HepG2 (cell line): Measurements from ENCODE around the gene STARD13. TPM values are rescaled to one million over a fixed set of nuclear protein-coding genes. Genes with fewer than 3 reads are reported as not detected.

Experiments
- ATAC-seq: fragments of 200-7000 bp; cut with Tn5 transposase; 3 replicates; pipeline ENCODE4 v1.9.1; 2020; ENCODE audit warnings: mild to moderate bottlenecking, moderate library complexity
- BruUV-seq: library from RNA; stranded (reverse); fragments of 400-500 nt; replicated peaks from 2 replicates; lab custom pipeline; 2021; lab: Mats Ljungman, UMichigan
- CTCF ChIA-PET: fragments of 300-600 bp; formaldehyde crosslinking; extraction: SDS; loops from one replicate; lab custom pipeline; 2021; ENCODE audit warnings: low total read pairs, inconsistent platforms, low intra/inter-chr PET ratio; lab: Yijun Ruan, JAX
- POLR2A ChIA-PET: fragments of 350-600 bp; sonication (Branson Sonifier 250); formaldehyde crosslinking; loops from one replicate; lab custom pipeline; 2020; ENCODE audit warnings: antibody characterized with exemption, inconsistent platforms; lab: Yijun Ruan, JAX
- DNase-seq: peaks from one replicate; pipeline ENCODE4 v3.0.0-alpha.2; 2015; ENCODE audit warnings: low spot score
- FAIRE-seq: peaks from 3 replicates; lab custom pipeline; 2011; peaks lifted over from hg19 to GRCh38; lab: Jason Lieb, UNC
- H2AFZ ChIP-seq: one replicate; pipeline ENCODE4 v1.6.1; 2011; ENCODE audit warnings: low read length, inconsistent platforms
- H3K27ac ChIP-seq: fragments of 300-600 bp; 3 replicates; pipeline ENCODE4 v1.8.0; 2011; ENCODE audit warnings: mixed run types, mild to moderate bottlenecking, mixed read lengths, low read length, inconsistent platforms; ENCODE audit not compliant: insufficient read depth; ENCODE audit errors: extremely low read length
- H3K27me3 ChIP-seq, 2 experiments: fragments of 200-600 bp in 1 of 2; 2 replicates in 1 of 2; 3 replicates in 1 of 2; pipeline versions ENCODE4 v1.6.0 to v1.8.0; 2011; ENCODE audit warnings: low read length in 2 of 2, mild to moderate bottlenecking in 2 of 2, moderate library complexity in 2 of 2, inconsistent platforms in 1 of 2; ENCODE audit not compliant: insufficient read depth in 2 of 2, control insufficient read depth in 1 of 2
- H3K36me3 ChIP-seq, 2 experiments: fragments of 200-600 bp in 1 of 2; replicated peaks in 1 of 2; 2 replicates in 1 of 2; 3 replicates in 1 of 2; pipeline versions ENCODE4 v1.5.1 to v1.8.0; 2011; ENCODE audit warnings: low read length in 2 of 2, inconsistent platforms in 1 of 2; ENCODE audit not compliant: insufficient read depth in 2 of 2, control insufficient read depth in 1 of 2
- H3K4me1 ChIP-seq: 2 replicates; pipeline ENCODE4 v1.5.1; 2012; ENCODE audit warnings: low read length, inconsistent platforms; ENCODE audit not compliant: insufficient read depth
- H3K4me2 ChIP-seq: 2 replicates; pipeline ENCODE4 v1.6.0; 2011; ENCODE audit warnings: low read depth, low read length, inconsistent platforms
- H3K4me3 ChIP-seq, 3 experiments: fragments of 200-600 bp in 1 of 3; sonication (generic), shearing (Covaris generic) in 1 of 3; replicated peaks in 1 of 3; 2 replicates each; pipeline ENCODE4 v1.5.1; 2011 to 2016; ENCODE audit warnings: low read length in 3 of 3, inconsistent platforms in 2 of 3, low read depth in 2 of 3, mild to moderate bottlenecking in 2 of 3, control low read depth in 1 of 3, mixed read lengths in 1 of 3; ENCODE audit not compliant: insufficient read depth in 1 of 3
- H3K79me2 ChIP-seq: one replicate; pipeline ENCODE4 v1.6.1; 2011; ENCODE audit warnings: low read length, inconsistent platforms; ENCODE audit not compliant: insufficient read depth
- H3K9ac ChIP-seq: 2 replicates; pipeline ENCODE4 v1.6.0; 2011; ENCODE audit warnings: mild to moderate bottlenecking, low read depth, low read length, inconsistent platforms; ENCODE audit not compliant: insufficient read depth
- H3K9me3 ChIP-seq: 2 replicates; pipeline ENCODE4 v1.5.1; 2012; ENCODE audit warnings: mild to moderate bottlenecking, low read length
- H4K20me1 ChIP-seq: 2 replicates; pipeline ENCODE4 v1.6.0; 2011; ENCODE audit warnings: inconsistent platforms, mild to moderate bottlenecking, low read length, moderate library complexity; ENCODE audit not compliant: insufficient read depth
- ETV5 ChIP-seq: IDR thresholded peaks from 2 replicates; pipeline ENCODE4 v1.6.1; 2018; ENCODE audit warnings: missing biosample characterization, missing genetic modification reagents, inconsistent platforms, borderline replicate concordance
- GTF2F1 ChIP-seq: fragments of 150-350 bp; IDR thresholded peaks from 2 replicates; pipeline ENCODE4 v1.6.1; 2014; ENCODE audit warnings: low read length
- HHEX ChIP-seq: IDR thresholded peaks from 2 replicates; pipeline ENCODE4 v1.6.1; 2016; ENCODE audit warnings: control low read depth
- KDM3A ChIP-seq: IDR thresholded peaks from 2 replicates; pipeline ENCODE4 v1.6.1; 2018; ENCODE audit warnings: low read depth, missing compliant biosample characterization
- MAFF ChIP-seq: IDR thresholded peaks from 2 replicates; pipeline ENCODE4 v1.6.1; 2011; ENCODE audit warnings: low read depth, low read length, improper control_type of control experiment
- MXD3 ChIP-seq: IDR thresholded peaks from 2 replicates; pipeline ENCODE4 v1.6.1; 2016; ENCODE audit warnings: mild to moderate bottlenecking, missing biosample characterization, missing genetic modification reagents
- NCOA1 ChIP-seq: sonication (generic); formaldehyde crosslinking; IDR thresholded peaks from 2 replicates; pipeline ENCODE4 v1.9.0; 2021; ENCODE audit warnings: missing genetic modification reagents
- NFRKB ChIP-seq: fragments of 450-650 bp; IDR thresholded peaks from 2 replicates; pipeline ENCODE4 v1.6.1; 2017
- NR2F1 ChIP-seq, 2 experiments: fragments of 450-650 bp in 1 of 2; formaldehyde crosslinking in 1 of 2; IDR thresholded peaks; 2 replicates each; pipeline versions ENCODE4 v1.5.0 to v1.6.1; 2016 to 2020; ENCODE audit warnings: mild to moderate bottlenecking in 1 of 2, missing compliant biosample characterization in 1 of 2, missing genetic modification reagents in 1 of 2, moderate library complexity in 1 of 2
- SAFB2 ChIP-seq: sonication (generic); formaldehyde crosslinking; IDR thresholded peaks from 2 replicates; pipeline ENCODE4 v1.5.1; 2020; ENCODE audit warnings: missing genetic modification reagents, low read depth, mild to moderate bottlenecking, borderline replicate concordance
- TCF12 ChIP-seq, 2 experiments: fragments of 450-650 bp in 1 of 2; sonication (generic) in 1 of 2; formaldehyde crosslinking in 1 of 2; IDR thresholded peaks; 2 replicates each; pipeline versions ENCODE4 v1.6.1 to v1.8.0; 2017 to 2022; ENCODE audit warnings: antibody characterized with exemption in 1 of 2, mild to moderate bottlenecking in 1 of 2, missing genetic modification reagents in 1 of 2, moderate library complexity in 1 of 2
- ZNF160 ChIP-seq: sonication (generic); formaldehyde crosslinking; IDR thresholded peaks from 2 replicates; pipeline ENCODE4 v1.8.0; 2022; ENCODE audit warnings: mild to moderate bottlenecking, inconsistent platforms, missing genetic modification reagents
- ZNF510 ChIP-seq: sonication (generic); formaldehyde crosslinking; IDR thresholded peaks from 2 replicates; pipeline ENCODE4 v1.4.0; 2020; ENCODE audit warnings: low read depth, mild to moderate bottlenecking, missing genetic modification reagents
- ZNF512B ChIP-seq: sonication (generic); formaldehyde crosslinking; IDR thresholded peaks from 2 replicates; pipeline ENCODE4 v1.5.1; 2020; ENCODE audit warnings: missing genetic modification reagents, mild to moderate bottlenecking, borderline replicate concordance
- ZNF572 ChIP-seq: sonication (generic); formaldehyde crosslinking; IDR thresholded peaks from 2 replicates; pipeline ENCODE4 v1.5.1; 2020; ENCODE audit warnings: mild to moderate bottlenecking, missing genetic modification reagents
- ZNF619 ChIP-seq: sonication (generic); formaldehyde crosslinking; IDR thresholded peaks from 2 replicates; pipeline ENCODE4 v1.4.0; 2020; ENCODE audit warnings: mild to moderate bottlenecking, missing genetic modification reagents
- ZNF891 ChIP-seq: sonication (generic); formaldehyde crosslinking; IDR thresholded peaks from 2 replicates; pipeline ENCODE4 v1.5.0; 2020; ENCODE audit warnings: mild to moderate bottlenecking, missing genetic modification reagents
- WGBS: methylation state at CpG from one replicate; pipeline ENCODE4 v1.1.6; 2017; ENCODE audit warnings: low lambda C conversion rate; 5-methylcytosine and 5-hydroxymethylcytosine counted together
- in situ Hi-C: cut with HindIII; loops from 2 replicates; pipeline ENCODE4 v1.10.0; 2017; ENCODE audit warnings: low pct_unique_long_range_greater_than_20kb; ENCODE audit not compliant: extremely low pct_ligation_motif_present
- intact Hi-C: fragments of 100-400 bp; cut with micrococcal nuclease; formaldehyde crosslinking; loops from one replicate; pipeline ENCODE4 v1.10.0; 2022; ENCODE audit not compliant: unreplicated experiment
- polyA plus RNA-seq, 8 experiments: library from polyadenylated mRNA; depleted of rRNA in 3 of 8; stranded (reverse) in 7 of 8; unstranded in 1 of 8; fragments of >200 nt; fragmentation: Illumina TruSeq in 4 of 8; extraction: Trizol in 4 of 8; gene quantifications; 2 replicates each; pipeline versions ENCODE4 v1.2.1 to v1.2.3, GENCODE V29; 2011 to 2016; ENCODE audit warnings: low read depth in 4 of 8, missing spikeins in 1 of 8, mixed read lengths in 1 of 8; ENCODE audit not compliant: insufficient read depth in 1 of 8
- total RNA-seq, 5 experiments: library from RNA; depleted of rRNA; stranded (reverse); fragments of >200 nt; fragmentation: Illumina TruSeq; extraction: Trizol; gene quantifications; 2 replicates each; pipeline ENCODE4 v1.2.3, GENCODE V29; 2016; ENCODE audit warnings: low read depth in 1 of 5

Gene STARD13
- total and polyA plus RNA-seq, 2 of the 13 experiments (the other 11 are each of a cell fraction or from before 2014, with no cell fraction given): 12.8 to 14.3 TPM

GRCh38 chr13:33150662-33151061 is 134.9 kb downstream of the STARD13 start:
- H3K9ac ChIP-seq: no peak overlapping the region
- no peak for DNase-seq
- in situ Hi-C loops (no loop called here), intact Hi-C loops (no loop called here)
- H3K4me2 ChIP-seq: no peak overlapping the region
- BruUV-seq: no TSS peak
- no peaks in the 10 kb centered on the region for H3K9me3 ChIP-seq
- no peaks in the 10 kb centered on the region for H3K79me2 ChIP-seq
- no peak overlapping the region for H3K27ac ChIP-seq
- H2AFZ ChIP-seq: no peak overlapping the region
- no peak overlapping the region for H3K4me3 ChIP-seq
- no peaks in the 10 kb centered on the region for H3K4me1 ChIP-seq
- ChIA-PET POLR2A (no interaction called here), CTCF (no interaction called here)
- peaks cover 0 to 14% of the 10 kb centered on the region in 2 experiments; a peak in 2 of 5 replicates for H3K36me3 ChIP-seq
- 97% methylated on average over 5 of the region's 5 CpGs for WGBS
- no peaks in the 10 kb centered on the region for H4K20me1 ChIP-seq
- no peaks in the 10 kb centered on the region for H3K27me3 ChIP-seq
- TF ChIP-seq ZNF572 (CRISPR knock-in tag): no peak
- TF ChIP-seq KDM3A (CRISPR knock-in tag): no peak
- no peak for TF ChIP-seq ZNF160
- no peak for TF ChIP-seq TCF12 (IDR thresholded peaks at IDR 0.05)
- no peak for TF ChIP-seq TCF12 (CRISPR knock-in tag; IDR thresholded peaks at IDR 0.05)
- TF ChIP-seq NR2F1 (CRISPR knock-in tag; IDR thresholded peaks at IDR 0.05): no peak
- no peak for TF ChIP-seq MAFF
- no peak for TF ChIP-seq ZNF891 (CRISPR knock-in tag)
- TF ChIP-seq HHEX (CRISPR knock-in tag): no peak
- TF ChIP-seq ZNF512B (CRISPR knock-in tag): no peak
- no peak for TF ChIP-seq ETV5
- no peak for TF ChIP-seq NCOA1 (CRISPR knock-in tag)
- no peak for TF ChIP-seq MXD3 (CRISPR knock-in tag)
- no peak for TF ChIP-seq ZNF619
- TF ChIP-seq SAFB2 (CRISPR knock-in tag): no peak
- TF ChIP-seq GTF2F1: no peak
- TF ChIP-seq NFRKB: no peak
- no peak for TF ChIP-seq ZNF510 (CRISPR knock-in tag)
- TF ChIP-seq, all 625 proteins: peak for 0
- ATAC-seq: no peak
- FAIRE-seq: no peak
